Cardiac septum (tissue), 1 donor: ENCODE data around the gene CDKL2. TPM values are rescaled to one million over a fixed set of nuclear protein-coding genes. Genes with fewer than 3 reads are reported as not detected.
"Not testable (repeated sequence)": the region's sequence is repeated elsewhere in the genome, so short reads cannot be mapped to it uniquely, and the experiment has no call there.

Experiments used
- DNase-seq: peaks from one replicate; pipeline ENCODE4 v3.0.0-alpha.2; 2020; ENCODE audit warnings: low spot score
- intact Hi-C: fragments of 100-400 bp; cut with DNase I; formaldehyde crosslinking; loops from one replicate; pipeline ENCODE4 v1.14.0; 2022
- total RNA-seq: library from RNA; stranded (reverse); fragmentation: NEBNext Ultra II Directional; extraction: Animal tissue kit (Norgen Biotek cat#: 25700); gene quantifications from one replicate; pipeline ENCODE4 v1.2.1, GENCODE V29; 2021
- donor health status: DM: no; HTN: no; CAD: no.

The CDKL2 gene
- total RNA-seq, 1 donor from 2014 or later = 0.70 TPM

DNA sequence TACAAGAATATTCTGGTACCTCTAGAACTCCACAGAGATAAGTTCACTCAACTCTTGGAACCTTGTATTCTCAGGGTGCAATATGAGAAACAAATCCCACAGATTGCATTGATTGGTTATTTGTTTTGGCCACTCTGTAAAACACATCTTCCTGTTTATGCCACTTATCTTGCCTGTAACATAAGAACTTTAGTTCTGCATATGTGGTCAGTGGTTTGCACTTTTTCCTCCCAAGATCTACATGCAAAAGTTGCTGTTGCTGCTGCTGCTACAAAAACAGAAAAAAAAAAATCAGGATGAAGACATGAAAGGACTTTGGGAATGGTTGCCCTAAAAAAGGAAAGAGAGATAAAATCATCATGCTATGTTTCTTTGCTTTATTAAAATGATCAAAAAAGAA, 64.8 kb downstream of the CDKL2 start:
- intact Hi-C loops = no loop called here
- DNase-seq = no peak

- DNase-seq = no peak
- intact Hi-C loops = no loop called here
Measured at GRCh38 chr4:75564023-75564422, 66.3 kb downstream of the CDKL2 start.

DNA sequence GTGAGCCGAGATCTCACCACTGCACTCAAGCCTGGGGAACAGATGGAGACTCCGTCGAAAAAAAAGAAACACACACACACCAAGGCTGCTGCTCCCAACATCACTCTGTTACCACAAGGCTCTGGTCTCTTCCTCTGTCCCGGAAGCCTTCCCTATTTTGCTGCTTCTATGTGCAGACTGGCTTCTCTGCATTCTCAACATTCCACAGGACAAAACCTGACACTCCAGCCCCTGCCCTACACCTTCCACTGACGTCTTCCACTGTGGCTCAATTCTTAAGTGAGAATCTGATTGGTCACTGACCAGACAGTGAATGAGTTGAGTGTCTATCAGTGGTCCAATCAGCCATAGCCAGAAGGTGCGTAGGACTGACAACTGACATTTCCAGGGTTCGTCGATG, 68.5 kb downstream of the CDKL2 start:
- intact Hi-C loops = no loop called here
- DNase-seq = no peak

- no peak for DNase-seq
- intact Hi-C loops = no loop called here
Measured at GRCh38 chr4:75557696-75558095, 72.6 kb downstream of the CDKL2 start.

DNA sequence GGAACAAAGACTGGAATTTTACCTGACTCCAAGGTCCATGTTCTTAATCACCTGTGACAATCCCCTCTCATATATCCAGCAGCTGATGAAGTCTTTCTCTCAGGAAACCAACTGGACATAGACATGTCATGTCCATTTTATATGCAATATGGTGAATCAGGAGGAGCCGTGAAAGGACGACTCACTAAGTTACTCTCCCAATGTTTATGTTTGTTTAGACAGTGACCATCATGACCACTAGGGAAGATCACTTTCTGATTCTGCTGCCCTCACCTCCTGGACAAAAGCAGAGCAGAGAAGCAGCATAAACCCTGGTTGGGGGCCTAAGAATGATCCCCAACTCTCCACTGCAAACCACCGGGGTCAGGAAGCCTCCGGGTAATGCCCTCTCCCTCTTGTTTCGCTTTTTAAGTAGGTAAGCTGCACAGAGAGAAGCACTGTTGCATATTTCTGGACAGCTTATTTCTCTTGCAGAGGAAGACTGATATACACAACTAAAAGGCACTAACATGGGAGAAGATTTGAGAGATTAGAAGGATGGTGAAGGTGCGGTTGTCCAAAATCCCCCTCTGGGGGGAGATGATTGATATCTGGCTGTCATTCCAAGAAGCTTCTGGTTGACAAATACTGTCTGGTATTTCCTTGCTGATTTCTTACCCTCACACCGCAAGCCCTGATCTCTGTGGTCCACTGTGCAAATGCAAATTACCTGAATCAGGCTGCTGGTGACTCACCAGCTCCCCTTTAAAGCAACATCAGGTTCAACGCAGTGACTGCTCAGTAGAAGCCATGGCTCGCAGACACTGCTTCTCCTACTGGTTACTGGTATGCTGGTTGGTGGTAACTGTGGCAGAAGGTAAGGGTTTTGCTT, 74.8 kb downstream of the CDKL2 start, which contains the start of gene ODAPH:
Gene ODAPH (plus strand): TSS at position 773 of the 871 bp plus-strand sequence. CDS start 17 bp downstream, at position 790.
- no peak for DNase-seq
- intact Hi-C loops = no loop called here

DNA sequence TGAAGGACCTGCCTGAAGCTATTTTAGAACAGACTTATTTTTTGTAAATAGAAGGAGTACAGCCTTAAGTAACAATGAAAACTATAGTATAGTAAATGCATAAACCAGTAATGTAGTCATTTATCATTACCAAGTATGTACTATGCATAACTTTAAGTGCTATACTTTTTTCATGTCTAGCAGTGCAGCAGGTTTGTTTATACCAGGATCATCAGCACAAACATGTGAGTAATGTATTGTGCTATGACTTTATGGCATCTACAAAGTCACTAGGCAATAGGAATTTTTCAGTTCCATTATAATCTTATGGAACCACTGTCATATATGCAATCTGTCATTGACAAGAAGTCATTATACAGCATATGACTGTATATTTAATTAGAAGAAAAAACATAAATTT, 77.9 kb downstream of the CDKL2 start:
- no peak for DNase-seq
- intact Hi-C loops = no loop called here

GRCh38 chr4:75549019-75549418, 81.3 kb downstream of the CDKL2 start:
- intact Hi-C loops = no loop called here
- no peak for DNase-seq

- intact Hi-C loops = no loop called here
- DNase-seq = no peak
Measured at GRCh38 chr4:75547647-75548387, 82.5 kb downstream of the CDKL2 start.

- intact Hi-C loops = no loop called here
- DNase-seq = no peak
Measured at GRCh38 chr4:75545526-75545925, 84.8 kb downstream of the CDKL2 start.

DNA sequence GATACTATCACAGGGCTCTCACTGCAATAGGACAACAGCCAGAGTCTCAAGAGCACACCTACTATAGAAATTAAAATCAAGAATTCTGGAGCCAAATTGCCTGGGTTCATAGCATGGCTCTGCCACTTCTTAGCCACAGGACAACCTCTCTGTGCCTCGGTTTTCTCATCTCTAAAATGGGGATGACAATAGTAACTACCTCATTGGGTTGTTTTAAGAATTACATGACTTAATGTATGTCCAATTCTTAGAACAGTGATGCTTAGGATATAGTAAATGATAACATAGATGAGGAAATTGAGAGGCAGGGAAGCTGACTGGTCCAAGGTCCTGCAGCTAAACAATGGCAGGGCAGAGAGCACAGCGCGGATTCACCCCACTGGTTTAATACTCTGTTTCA, 85.5 kb downstream of the CDKL2 start:
- intact Hi-C loops = no loop called here
- no peak for DNase-seq

DNA sequence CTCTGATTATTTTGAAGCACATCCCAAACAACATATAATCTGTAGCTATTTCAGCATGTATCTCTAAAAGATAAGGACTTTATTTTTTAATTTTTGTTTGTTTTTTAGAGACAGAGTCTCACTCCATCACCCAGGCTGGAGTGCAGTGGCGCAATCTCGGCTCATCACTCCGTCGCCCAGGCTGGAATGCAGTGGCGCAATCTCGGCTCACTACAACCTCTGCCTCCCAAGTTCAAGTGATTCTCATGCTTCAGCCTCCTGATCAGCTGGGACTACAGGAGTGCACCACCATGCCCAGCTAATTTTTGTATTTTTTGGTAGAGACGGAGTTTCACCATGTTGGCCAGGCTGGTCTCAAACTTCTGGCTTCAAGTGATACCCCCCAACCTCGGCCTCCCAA, 86.1 kb downstream of the CDKL2 start:
- intact Hi-C loops, DNase-seq: not testable (repeated sequence)

DNA sequence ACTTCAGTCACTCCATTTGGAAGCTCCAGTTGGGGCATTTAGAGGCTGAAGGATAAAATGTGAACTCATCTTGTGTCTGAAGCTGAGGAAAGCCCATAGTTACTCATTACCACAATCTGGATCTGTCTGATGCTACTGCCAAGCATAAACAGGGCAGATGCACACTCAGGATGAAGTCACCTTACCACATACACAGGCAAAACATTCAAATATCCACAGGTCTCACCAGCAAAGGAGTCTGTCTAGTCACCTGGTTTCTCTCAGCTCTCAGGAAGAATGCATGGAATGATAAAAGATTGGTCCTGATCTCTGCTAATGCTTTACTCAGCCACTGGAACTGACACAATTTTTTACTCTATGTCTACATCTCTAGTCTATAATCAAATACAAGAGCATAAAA, 87.5 kb downstream of the CDKL2 start:
- intact Hi-C loops = no loop called here

DNA sequence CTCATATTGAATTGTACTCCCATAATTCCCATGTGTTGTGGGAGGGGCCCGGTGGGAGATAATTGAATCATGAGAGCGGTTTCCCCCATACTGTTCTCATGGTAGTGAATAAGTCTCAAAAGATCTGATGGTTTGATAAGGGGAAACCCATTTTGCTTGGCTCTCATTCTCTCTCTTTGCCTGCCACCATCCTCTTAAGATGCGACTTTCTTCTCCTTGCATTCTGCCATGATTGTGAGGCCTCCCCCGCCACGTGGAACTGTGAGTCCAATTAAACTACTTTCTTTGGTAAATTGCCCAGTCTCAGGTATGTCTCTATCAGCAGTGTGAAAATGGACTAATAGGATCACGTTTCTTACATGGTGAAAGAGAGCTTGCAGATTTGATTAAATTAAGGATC, 93.0 kb downstream of the CDKL2 start:
- intact Hi-C loops, DNase-seq: not testable (repeated sequence)

More for the DNA sequence above, 87.5 kb downstream of the CDKL2 start:
- DNase-seq = no peak

DNA sequence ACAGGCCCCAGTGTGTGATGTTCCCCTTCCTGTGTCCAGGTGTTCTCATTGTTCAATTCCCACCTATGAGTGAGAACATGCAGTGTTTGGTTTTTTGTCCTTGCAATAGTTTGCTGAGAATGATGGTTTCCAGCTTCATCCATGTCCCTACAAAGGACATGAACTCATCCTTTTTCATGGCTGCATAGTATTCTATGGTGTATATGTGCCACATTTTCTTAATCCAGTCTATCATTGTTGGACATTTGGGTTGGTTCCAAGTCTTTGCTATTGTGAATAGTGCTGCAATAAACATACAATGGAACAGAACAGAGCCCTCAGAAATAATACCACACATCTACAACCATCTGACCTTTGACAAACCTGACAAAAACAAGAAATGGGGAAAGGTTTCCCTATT, 96.4 kb downstream of the CDKL2 start:
- intact Hi-C loops, DNase-seq: not testable (repeated sequence)

DNA sequence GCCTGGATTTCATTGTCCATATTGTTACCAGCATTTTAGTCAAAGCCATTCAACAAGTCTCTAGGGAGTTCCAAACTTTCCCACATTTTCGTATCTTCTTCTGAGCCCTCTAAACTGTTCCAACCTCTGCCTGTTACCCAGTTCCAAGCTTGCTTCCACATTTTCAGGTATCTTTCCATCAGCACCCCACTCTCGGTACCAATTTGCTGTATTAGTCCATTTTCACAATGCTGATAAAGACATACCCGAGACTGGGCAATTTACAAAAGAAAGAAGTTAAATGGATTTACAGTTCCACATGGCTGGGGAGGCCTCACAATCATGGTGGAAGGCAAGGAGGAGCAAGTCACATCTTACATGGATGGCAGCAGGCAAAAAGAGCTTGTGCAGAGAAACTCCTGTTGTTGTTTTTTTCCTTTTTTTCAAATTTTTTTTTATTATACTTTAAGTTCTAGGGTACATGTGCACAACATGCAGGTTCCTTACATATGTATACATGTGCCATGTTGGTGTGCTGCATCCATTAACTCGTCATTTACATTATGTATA, 96.9 kb downstream of the CDKL2 start:
- DNase-seq = not testable (repeated sequence)

GRCh38 chr4:75531536-75532143, 98.7 kb downstream of the CDKL2 start:
- DNase-seq, intact Hi-C loops: not testable (repeated sequence)

More for the DNA sequence above, 96.9 kb downstream of the CDKL2 start:
- intact Hi-C loops = not testable (repeated sequence)

GRCh38 chr4:75530556-75531322, 99.6 kb downstream of the CDKL2 start:
- DNase-seq = no peak
- intact Hi-C loops = no loop called here
